Suppressor macrophage treated with lipopolysaccharide for 4 hours (primary cell): ENCODE results near the gene RAI1.

ENCODE experiments used
- DNase-seq: peaks from one replicate; pipeline ENCODE4 v3.0.0-alpha.2; 2020

Gene RAI1

GRCh38 chr17:17852930-17853329 lies 171.7 kb downstream of the RAI1 start:
- no peak for DNase-seq

DNA sequence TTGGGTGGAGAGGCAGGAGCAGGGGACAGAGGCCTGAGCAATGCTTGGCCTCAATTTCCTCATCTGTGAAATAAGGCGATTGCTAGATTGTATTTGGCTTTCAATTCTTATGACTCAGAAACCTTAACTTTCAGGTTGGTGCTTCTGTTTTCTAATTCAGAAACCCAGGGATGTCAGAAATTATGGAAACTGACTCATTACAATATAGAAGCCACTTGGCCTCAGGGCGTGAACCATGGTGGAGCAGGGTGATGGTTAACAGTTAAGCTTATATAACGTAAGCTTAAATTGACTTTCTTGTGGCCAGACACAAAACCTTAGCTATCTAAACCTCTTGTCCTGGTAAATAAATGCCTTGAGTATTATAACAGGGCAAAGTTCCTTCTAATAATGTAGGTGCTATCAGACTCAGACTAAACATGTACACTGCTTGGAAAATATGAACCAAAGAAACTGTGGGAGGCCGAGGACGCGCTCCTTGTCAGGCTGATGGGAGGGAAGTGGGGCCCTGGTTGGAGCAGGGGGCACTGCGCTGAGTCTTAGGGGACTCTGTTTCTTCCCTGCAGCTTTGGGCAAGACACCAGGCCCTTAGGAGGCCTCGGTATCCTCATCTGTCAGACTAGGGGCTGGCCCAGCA lies 172.7 kb downstream of the RAI1 start:
- no peak for DNase-seq

DNA sequence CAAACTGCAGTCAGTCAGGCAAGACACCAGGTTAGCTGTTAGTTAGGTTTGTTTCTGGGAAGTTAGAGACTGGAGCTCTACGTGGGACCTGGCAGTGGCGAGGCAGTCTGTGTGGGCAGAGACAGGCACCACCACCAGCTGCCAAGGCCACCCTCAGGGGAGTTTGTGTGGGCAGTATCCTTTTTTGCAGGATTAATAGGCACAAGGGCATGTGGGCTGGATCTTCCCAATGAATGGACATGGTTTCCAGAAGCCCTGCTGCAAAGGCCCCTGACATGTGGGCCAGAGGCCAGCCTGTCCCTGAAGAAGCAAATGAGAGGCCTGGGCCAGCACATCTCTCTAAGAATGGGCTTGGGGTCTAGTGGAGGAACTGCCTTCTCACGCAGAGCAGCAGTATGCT lies 174.7 kb downstream of the RAI1 start:
- DNase-seq = no peak

GRCh38 chr17:17856386-17856785 lies 175.1 kb downstream of the RAI1 start:
- no peak for DNase-seq

GRCh38 chr17:17857496-17857895 lies 176.2 kb downstream of the RAI1 start:
- no peak for DNase-seq

- peak; percentile 69 for DNase-seq
Observed at GRCh38 chr17:17859909-17860765, 178.9 kb downstream of the RAI1 start.

DNA sequence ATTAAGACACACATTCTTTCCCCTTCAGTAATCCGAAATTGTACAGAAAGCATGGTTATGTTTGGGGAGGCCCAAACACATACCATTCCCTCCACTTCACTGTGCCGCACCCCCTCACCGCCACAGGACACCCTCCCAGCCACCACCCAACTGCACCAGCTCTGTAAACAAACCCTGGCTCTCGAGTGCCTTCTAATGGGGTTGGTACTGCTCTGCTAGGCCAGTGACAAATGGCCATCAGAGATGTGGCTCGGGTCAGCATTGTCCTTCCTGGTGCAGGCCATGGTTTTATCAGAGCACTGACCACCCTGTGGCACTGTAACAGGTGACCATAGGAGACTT lies 179.5 kb downstream of the RAI1 start:
- no peak for DNase-seq
